HepG2 (cell line): Measurements from ENCODE around the gene GPS1. TPM values are rescaled to one million over a fixed set of nuclear protein-coding genes. Genes with fewer than 3 reads are reported as not detected.

Experiments
- CHD4 ChIP-seq: fragments of 200-600 bp; sonication (generic); IDR thresholded peaks from 2 replicates; pipeline ENCODE4 v1.7.0; 2017; ENCODE audit warnings: mild to moderate bottlenecking, low read length, borderline replicate concordance
- FOXC1 ChIP-seq: sonication (generic); formaldehyde crosslinking; IDR thresholded peaks from 2 replicates; pipeline ENCODE4 v1.8.0; 2022; ENCODE audit warnings: mild to moderate bottlenecking, missing genetic modification reagents, borderline replicate concordance
- FOXM1 ChIP-seq: sonication (generic); formaldehyde crosslinking; IDR thresholded peaks from 2 replicates; pipeline ENCODE4 v1.5.0; 2020; ENCODE audit warnings: missing genetic modification reagents
- KDM3A ChIP-seq: IDR thresholded peaks from 2 replicates; pipeline ENCODE4 v1.6.1; 2018; ENCODE audit warnings: low read depth, missing compliant biosample characterization
- KDM5B ChIP-seq: sonication (generic); formaldehyde crosslinking; IDR thresholded peaks from 2 replicates; pipeline ENCODE4 v1.4.0; 2020; ENCODE audit warnings: missing genetic modification reagents, mild to moderate bottlenecking, borderline replicate concordance
- LCORL ChIP-seq, 2 experiments: fragments of 450-650 bp in 1 of 2; sonication (generic) in 1 of 2; formaldehyde crosslinking in 1 of 2; IDR thresholded peaks; 2 replicates each; pipeline versions ENCODE4 v1.5.0 to v1.6.1; 2017 to 2020; ENCODE audit warnings: antibody characterized with exemption in 1 of 2, missing genetic modification reagents in 1 of 2
- MATR3 ChIP-seq: sonication (generic); formaldehyde crosslinking; IDR thresholded peaks from 2 replicates; pipeline ENCODE4 v1.4.0; 2020; ENCODE audit warnings: missing genetic modification reagents
- SETDB1 ChIP-seq: sonication (generic); formaldehyde crosslinking; IDR thresholded peaks from 2 replicates; pipeline ENCODE4 v1.5.1; 2020; ENCODE audit warnings: missing genetic modification reagents, mild to moderate bottlenecking, borderline replicate concordance
- SP140L ChIP-seq: sonication (generic); formaldehyde crosslinking; IDR thresholded peaks from 2 replicates; pipeline ENCODE4 v1.4.0; 2020; ENCODE audit warnings: missing genetic modification reagents, borderline replicate concordance
- SPEN ChIP-seq: sonication (generic); formaldehyde crosslinking; IDR thresholded peaks from 2 replicates; pipeline ENCODE4 v1.5.1; 2020; ENCODE audit warnings: low read depth, mild to moderate bottlenecking, missing genetic modification reagents
- TBL1XR1 ChIP-seq: fragments of 150-350 bp; IDR thresholded peaks from 2 replicates; pipeline ENCODE4 v1.6.1; 2014; ENCODE audit warnings: borderline replicate concordance, low read length; ENCODE audit not compliant: partially characterized antibody
- TCF12 ChIP-seq, 2 experiments: fragments of 450-650 bp in 1 of 2; sonication (generic) in 1 of 2; formaldehyde crosslinking in 1 of 2; IDR thresholded peaks; 2 replicates each; pipeline versions ENCODE4 v1.6.1 to v1.8.0; 2017 to 2022; ENCODE audit warnings: antibody characterized with exemption in 1 of 2, mild to moderate bottlenecking in 1 of 2, missing genetic modification reagents in 1 of 2, moderate library complexity in 1 of 2
- TEAD2 ChIP-seq: sonication (generic); formaldehyde crosslinking; IDR thresholded peaks from 2 replicates; pipeline ENCODE4 v1.9.0; 2021; ENCODE audit warnings: missing genetic modification reagents
- THAP11 ChIP-seq: IDR thresholded peaks from 2 replicates; pipeline ENCODE4 v1.6.1; 2016; ENCODE audit warnings: missing biosample characterization, missing genetic modification reagents
- ZFP82 ChIP-seq: sonication (generic); formaldehyde crosslinking; IDR thresholded peaks from 2 replicates; pipeline ENCODE4 v1.5.1; 2020; ENCODE audit warnings: mild to moderate bottlenecking, missing genetic modification reagents, borderline replicate concordance
- ZNF225 ChIP-seq: sonication (generic); formaldehyde crosslinking; IDR thresholded peaks from 2 replicates; pipeline ENCODE4 v1.4.0; 2020; ENCODE audit warnings: mild to moderate bottlenecking, missing genetic modification reagents
- ZNF333 ChIP-seq: sonication (generic); formaldehyde crosslinking; IDR thresholded peaks from 2 replicates; pipeline ENCODE4 v1.4.0; 2020; ENCODE audit warnings: mild to moderate bottlenecking, missing genetic modification reagents, borderline replicate concordance
- ZNF678 ChIP-seq: sonication (generic); formaldehyde crosslinking; IDR thresholded peaks from 2 replicates; pipeline ENCODE4 v1.4.0; 2020; ENCODE audit warnings: mild to moderate bottlenecking, missing genetic modification reagents
- ZNF7 ChIP-seq: IDR thresholded peaks from 2 replicates; pipeline ENCODE4 v1.6.1; 2016; ENCODE audit warnings: missing biosample characterization, missing genetic modification reagents
- ZNF780A ChIP-seq: sonication (generic); formaldehyde crosslinking; IDR thresholded peaks from 2 replicates; pipeline ENCODE4 v1.8.0; 2022; ENCODE audit warnings: mild to moderate bottlenecking, missing genetic modification reagents, moderate library complexity
- polyA plus RNA-seq, 8 experiments: library from polyadenylated mRNA; depleted of rRNA in 3 of 8; stranded (reverse) in 7 of 8; unstranded in 1 of 8; fragments of >200 nt; fragmentation: Illumina TruSeq in 4 of 8; extraction: Trizol in 4 of 8; gene quantifications; 2 replicates each; pipeline versions ENCODE4 v1.2.1 to v1.2.3, GENCODE V29; 2011 to 2016; ENCODE audit warnings: low read depth in 4 of 8, missing spikeins in 1 of 8, mixed read lengths in 1 of 8; ENCODE audit not compliant: insufficient read depth in 1 of 8
- total RNA-seq, 5 experiments: library from RNA; depleted of rRNA; stranded (reverse); fragments of >200 nt; fragmentation: Illumina TruSeq; extraction: Trizol; gene quantifications; 2 replicates each; pipeline ENCODE4 v1.2.3, GENCODE V29; 2016; ENCODE audit warnings: low read depth in 1 of 5
- TF ChIP-seq, protein P1 (sequence below): IDR thresholded peaks from 2 replicates; pipeline ENCODE4 v1.6.1; 2016; ENCODE audit warnings: low read depth, missing genetic modification reagents, missing compliant biosample characterization
- TF ChIP-seq, protein P2 (sequence below): IDR thresholded peaks from 2 replicates; pipeline ENCODE4 v1.6.1; 2016; ENCODE audit warnings: low read depth, borderline replicate concordance
- TF ChIP-seq, protein P3 (sequence below): sonication (generic); formaldehyde crosslinking; IDR thresholded peaks from 2 replicates; pipeline ENCODE4 v1.8.0; 2022; ENCODE audit warnings: mild to moderate bottlenecking, missing genetic modification reagents, moderate library complexity

GPS1 gene
- total and polyA plus RNA-seq, 2 of the 13 experiments (the other 11 are each of a cell fraction or from before 2014, with no cell fraction given) = 124 to 128 TPM

DNA sequence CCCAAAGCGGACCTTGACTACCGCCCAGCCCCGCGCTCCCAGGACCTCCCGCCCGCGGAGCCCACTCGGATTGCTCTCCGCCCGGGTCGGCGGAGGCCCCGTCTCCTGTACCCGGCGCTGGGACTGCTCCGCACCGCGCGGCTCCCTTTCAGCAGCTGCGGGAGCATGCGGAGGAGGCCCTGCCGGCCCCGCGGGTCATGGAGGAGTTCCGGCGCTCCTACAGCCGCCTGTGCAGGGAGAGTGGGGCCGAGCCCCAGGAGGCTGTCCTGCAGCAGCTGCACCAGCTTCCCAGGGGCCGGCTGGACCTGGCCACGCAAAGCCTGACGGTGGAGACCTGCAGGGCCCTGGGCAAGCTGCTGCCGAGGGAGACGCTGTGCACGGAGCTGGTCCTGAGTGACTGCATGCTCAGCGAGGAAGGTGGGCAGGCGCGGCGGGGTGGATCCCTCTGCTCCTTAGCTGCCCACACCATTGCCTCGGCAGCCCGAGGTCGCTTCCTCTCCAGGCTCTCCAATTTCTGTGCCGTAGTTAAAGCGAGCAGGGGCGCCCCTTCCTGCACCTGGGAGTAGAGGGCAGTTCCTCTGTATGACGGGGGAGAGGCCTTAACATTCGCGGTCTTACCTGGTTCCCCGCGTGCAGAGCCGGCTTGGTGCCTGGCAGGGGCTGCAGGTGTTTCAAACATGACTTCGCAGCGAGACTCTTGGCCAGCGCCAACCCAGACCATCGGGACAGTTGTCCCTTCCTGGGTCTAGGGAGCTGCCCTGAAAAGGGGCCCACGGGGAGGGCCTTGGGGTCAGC, 28.1 kb upstream of the GPS1 start (continued):
- TF ChIP-seq, protein P1, sequence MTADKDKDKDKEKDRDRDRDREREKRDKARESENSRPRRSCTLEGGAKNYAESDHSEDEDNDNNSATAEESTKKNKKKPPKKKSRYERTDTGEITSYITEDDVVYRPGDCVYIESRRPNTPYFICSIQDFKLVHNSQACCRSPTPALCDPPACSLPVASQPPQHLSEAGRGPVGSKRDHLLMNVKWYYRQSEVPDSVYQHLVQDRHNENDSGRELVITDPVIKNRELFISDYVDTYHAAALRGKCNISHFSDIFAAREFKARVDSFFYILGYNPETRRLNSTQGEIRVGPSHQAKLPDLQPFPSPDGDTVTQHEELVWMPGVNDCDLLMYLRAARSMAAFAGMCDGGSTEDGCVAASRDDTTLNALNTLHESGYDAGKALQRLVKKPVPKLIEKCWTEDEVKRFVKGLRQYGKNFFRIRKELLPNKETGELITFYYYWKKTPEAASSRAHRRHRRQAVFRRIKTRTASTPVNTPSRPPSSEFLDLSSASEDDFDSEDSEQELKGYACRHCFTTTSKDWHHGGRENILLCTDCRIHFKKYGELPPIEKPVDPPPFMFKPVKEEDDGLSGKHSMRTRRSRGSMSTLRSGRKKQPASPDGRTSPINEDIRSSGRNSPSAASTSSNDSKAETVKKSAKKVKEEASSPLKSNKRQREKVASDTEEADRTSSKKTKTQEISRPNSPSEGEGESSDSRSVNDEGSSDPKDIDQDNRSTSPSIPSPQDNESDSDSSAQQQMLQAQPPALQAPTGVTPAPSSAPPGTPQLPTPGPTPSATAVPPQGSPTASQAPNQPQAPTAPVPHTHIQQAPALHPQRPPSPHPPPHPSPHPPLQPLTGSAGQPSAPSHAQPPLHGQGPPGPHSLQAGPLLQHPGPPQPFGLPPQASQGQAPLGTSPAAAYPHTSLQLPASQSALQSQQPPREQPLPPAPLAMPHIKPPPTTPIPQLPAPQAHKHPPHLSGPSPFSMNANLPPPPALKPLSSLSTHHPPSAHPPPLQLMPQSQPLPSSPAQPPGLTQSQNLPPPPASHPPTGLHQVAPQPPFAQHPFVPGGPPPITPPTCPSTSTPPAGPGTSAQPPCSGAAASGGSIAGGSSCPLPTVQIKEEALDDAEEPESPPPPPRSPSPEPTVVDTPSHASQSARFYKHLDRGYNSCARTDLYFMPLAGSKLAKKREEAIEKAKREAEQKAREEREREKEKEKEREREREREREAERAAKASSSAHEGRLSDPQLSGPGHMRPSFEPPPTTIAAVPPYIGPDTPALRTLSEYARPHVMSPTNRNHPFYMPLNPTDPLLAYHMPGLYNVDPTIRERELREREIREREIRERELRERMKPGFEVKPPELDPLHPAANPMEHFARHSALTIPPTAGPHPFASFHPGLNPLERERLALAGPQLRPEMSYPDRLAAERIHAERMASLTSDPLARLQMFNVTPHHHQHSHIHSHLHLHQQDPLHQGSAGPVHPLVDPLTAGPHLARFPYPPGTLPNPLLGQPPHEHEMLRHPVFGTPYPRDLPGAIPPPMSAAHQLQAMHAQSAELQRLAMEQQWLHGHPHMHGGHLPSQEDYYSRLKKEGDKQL (CRISPR knock-in tag) = no peak
- TF ChIP-seq ZNF333 (CRISPR knock-in tag) = peak; percentile 41; the same call in 1 of the 2 replicates
- no peak; the same call in 1 of the 2 replicates for TF ChIP-seq FOXC1
- no peak for TF ChIP-seq ZNF678
- TF ChIP-seq TCF12 (IDR thresholded peaks at IDR 0.05) = no peak
- TF ChIP-seq TCF12 (CRISPR knock-in tag; IDR thresholded peaks at IDR 0.05) = no peak; the same call in 1 of the 2 replicates
- no peak for TF ChIP-seq TBL1XR1
- no peak for TF ChIP-seq CHD4
- peak; percentile 37; the same call in 1 of the 2 replicates for TF ChIP-seq ZNF225 (CRISPR knock-in tag)
- no peak; the same call in none of the 2 replicates for TF ChIP-seq SPEN (CRISPR knock-in tag)
- TF ChIP-seq ZFP82 = no peak
- peak; percentile 66; the same call in 1 of the 2 replicates for TF ChIP-seq THAP11 (CRISPR knock-in tag)
- TF ChIP-seq ZNF7 = no peak
- no peak for TF ChIP-seq SP140L
- TF ChIP-seq ZNF780A (CRISPR knock-in tag) = no peak
- no peak for TF ChIP-seq SETDB1 (CRISPR knock-in tag)
- no peak; the same call in 1 of the 2 replicates for TF ChIP-seq FOXM1 (CRISPR knock-in tag)
- peak; percentile 65; the same call in 1 of the 2 replicates for TF ChIP-seq KDM3A
- TF ChIP-seq, protein P2, sequence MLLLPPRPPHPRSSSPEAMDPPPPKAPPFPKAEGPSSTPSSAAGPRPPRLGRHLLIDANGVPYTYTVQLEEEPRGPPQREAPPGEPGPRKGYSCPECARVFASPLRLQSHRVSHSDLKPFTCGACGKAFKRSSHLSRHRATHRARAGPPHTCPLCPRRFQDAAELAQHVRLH (CRISPR knock-in tag) = no peak
- TF ChIP-seq, protein P3, sequence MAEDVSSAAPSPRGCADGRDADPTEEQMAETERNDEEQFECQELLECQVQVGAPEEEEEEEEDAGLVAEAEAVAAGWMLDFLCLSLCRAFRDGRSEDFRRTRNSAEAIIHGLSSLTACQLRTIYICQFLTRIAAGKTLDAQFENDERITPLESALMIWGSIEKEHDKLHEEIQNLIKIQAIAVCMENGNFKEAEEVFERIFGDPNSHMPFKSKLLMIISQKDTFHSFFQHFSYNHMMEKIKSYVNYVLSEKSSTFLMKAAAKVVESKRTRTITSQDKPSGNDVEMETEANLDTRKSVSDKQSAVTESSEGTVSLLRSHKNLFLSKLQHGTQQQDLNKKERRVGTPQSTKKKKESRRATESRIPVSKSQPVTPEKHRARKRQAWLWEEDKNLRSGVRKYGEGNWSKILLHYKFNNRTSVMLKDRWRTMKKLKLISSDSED (CRISPR knock-in tag) = no peak
- TF ChIP-seq KDM5B = no peak
- no peak for TF ChIP-seq LCORL (IDR thresholded peaks at IDR 0.05)
- no peak for TF ChIP-seq LCORL (CRISPR knock-in tag; IDR thresholded peaks at IDR 0.05)
- no peak for TF ChIP-seq TEAD2 (CRISPR knock-in tag)
- no peak for TF ChIP-seq MATR3 (CRISPR knock-in tag)
